Right renal cortex interstitium (tissue), 3 donors: ENCODE data around the gene STX17. TPM values are rescaled to one million over a fixed set of nuclear protein-coding genes. Genes with fewer than 3 reads are reported as not detected.

Experiments used
- DNase-seq, 3 donors: peaks; one replicate each; pipeline ENCODE4 v3.0.0-alpha.2; 2013; ENCODE audit warnings: low read depth in 3 of 3, low spot score in 2 of 3
- polyA plus RNA-seq, 3 donors: library from polyadenylated mRNA; unstranded; fragments of 120-200 nt; gene quantifications; one replicate each; pipeline ENCODE4 v1.2.1, GENCODE V29; 2013; ENCODE audit not compliant: insufficient read length in 3 of 3

The STX17 gene
- polyA plus RNA-seq, 3 donors: 27.0 to 31.7 (median 28.5) TPM

DNA sequence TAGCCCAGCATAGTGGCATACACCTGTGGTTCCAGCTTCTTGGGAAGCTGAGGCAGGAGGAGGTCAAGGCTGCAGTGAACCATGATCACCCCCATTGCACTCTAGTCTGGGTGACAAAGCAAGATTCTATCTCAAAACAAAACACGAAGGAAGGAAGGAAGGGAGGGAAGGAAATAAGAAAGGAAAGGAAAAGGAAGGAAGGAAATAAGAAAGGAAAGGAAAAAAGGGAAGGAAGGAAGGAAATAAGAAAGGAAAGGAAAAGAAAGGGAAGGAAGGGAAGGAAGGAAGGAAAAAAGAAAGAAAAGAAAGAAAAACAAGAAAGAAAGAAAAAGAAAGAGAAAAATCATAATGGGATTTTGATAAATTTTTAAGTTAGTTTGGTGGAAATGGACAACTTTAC lies 3.1 kb upstream of the STX17 start:
- DNase-seq: no peak

DNA sequence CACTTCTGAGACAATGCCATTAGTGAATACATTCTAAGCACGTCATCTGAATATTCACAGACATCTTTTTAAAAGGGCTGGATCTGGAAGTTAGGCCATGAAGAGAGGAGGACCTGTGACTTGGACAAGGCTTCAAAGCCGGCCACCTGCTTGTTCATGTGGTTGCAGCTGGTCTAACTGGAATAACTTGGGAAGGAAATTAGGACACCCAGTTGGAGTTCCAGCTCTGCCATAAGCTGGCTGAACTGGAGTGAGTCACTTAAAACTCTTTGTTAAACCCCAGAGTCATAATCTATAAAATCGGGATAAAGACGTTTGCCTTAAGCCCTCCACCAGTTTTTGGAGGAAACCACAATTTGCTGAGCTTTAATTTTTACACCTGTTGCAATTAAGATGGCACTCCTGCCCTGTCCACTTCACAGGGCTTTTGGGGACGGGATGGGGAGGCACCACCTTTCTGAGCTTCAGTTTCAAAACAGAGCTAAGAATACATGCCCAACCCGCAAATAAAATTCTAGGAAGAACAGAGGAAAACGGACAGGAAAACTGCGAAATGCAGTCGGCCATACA lies 536 bp upstream of the STX17 start:
- peak in 1 of 3 donors; percentile 8 for DNase-seq

DNA sequence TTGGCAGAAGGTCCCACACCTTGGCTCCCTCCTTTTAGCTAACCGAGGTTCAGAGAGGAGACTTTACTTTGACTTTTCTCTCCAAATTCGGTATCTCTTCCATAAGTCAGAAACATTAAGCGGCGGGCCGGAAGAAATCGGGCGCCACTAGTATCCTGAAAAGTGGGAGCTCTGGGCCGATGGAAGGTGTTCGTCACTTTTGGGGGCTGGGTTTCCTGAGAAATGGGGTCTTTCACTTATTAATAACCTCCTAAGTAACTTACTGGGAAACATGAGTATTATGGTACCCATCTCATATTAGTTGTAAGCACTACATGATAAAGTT lies 716 bp downstream of the STX17 start:
- DNase-seq: no peak

DNA sequence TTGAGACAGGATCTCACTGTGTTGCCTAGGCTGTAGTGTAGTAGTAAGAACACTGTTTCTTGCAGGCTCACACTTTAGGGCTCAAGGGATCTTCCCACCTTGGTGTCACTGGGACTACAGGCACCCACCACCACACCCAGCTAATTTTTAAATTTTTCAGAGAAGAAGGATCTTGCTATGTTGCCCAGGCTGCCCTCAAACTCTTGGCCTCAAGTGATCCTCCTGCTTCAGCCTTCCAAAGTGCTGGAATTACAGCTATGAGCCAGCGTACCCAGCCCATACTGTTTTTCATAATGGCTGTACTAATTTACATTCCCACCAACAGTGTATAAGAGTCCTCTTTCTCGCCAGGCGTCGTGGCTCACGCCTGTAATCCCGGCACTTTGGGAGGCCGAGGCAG lies 5.1 kb downstream of the STX17 start:
- no peak for DNase-seq

DNA sequence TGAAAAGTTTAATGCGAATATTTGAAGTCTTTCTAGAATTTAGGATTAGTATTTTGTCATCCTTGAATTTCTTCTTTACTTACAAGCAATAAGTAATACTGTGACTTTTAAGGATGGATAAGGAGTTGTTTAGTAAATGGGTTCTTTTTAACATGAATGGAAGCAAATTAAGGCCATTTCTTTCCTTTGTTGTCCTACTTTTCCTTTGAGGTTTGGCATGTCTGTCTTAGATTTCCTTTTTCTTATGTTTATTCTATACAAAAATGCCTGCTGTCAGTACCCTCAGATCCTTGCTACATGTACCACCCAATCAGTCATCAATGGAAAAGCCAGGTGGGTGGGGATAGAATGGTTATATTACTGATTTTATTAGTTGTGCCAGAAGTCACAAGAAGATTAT lies 10.2 kb downstream of the STX17 start:
- DNase-seq: no peak

DNA sequence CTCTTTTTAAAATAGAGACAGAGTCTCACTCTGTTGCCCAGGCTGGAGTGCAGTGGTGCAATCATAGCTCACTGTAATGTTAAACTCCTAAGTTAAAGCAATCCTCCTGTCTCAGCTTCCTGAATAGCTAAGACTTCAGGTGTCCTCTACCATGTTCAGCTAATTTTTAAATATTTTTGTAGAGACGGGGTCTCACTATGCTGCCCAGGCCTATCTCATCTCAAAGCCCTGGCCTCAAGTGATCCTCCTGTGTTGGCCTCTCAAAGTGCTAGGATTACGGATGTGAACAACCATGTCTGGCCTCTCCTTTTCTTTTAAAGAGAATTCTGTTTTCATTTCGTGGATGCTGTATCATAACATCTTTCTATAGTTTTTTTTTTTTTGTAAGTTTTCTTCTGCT lies 11.7 kb downstream of the STX17 start:
- no peak for DNase-seq

DNA sequence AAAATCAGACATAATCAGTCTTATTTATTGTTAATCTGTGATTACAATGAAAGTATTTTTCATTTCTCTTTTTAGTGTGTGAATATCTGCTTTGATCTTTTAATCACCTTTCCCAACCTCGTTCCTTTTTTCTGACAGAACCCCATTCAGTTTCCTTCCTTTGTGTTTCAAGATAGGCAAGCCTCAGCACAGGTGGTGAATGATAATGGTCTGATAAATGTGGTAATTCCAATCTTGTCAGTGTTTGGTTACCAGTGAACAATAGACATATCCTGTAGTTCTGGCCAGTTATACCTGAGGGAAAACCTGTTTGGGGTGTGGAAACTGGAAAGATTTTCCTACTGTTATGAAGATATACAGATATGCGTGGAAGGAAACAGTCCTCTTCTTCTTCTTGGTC lies 13.5 kb downstream of the STX17 start:
- no peak for DNase-seq

DNA sequence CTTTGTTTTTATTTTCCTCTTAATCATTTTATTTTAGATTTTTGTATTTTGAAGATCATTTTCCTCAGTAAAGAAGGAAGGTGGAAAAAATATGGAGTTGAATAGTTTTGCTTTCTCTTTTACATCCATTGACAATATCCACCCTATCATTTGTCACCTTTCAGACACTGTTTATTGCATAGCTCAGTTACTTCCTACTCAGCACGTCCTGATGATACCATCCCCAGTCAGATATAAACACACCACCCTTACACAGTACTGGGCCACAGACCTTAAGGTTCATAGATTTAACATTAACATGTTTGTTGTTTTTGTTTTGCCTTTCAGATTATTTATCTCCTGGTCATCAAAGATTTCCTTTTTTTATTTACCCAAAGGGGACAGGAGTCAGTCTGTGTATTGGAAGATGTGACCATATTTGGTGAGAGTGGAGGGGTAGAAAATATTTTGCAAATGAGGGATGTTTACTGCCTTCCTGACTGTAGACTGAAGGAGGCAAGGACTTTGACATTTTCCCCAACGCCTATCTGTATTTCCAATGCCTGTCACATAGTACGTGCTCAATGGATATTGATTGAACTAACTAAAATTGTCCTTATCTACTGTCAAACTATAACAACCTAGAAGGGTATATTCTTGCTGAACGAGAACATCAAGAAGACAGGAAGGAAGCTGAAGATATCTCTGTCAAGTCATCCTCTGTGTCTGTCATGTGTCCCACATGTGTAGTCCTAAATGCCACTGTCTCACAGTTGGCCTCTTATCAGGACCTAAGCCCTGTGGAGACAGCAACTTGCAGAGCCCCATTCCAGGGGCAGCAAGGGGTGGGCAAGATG lies 15.6 kb downstream of the STX17 start:
- no peak for DNase-seq

DNA sequence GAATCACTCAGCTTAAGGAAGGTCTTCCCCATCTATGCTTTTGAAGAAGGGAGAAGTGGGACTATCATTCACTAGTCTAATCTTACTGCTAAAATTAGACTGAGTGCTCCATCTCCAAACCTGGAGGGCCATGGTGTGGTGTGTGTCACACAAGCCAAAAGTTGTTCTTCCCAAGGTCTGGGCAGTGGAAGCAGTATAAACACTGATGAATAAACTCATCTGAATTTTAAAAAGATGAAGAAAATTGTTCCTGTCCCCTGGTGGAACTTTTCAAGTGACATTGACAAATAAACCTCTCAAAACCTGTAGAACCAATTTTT lies 16.2 kb downstream of the STX17 start:
- no peak for DNase-seq

DNA sequence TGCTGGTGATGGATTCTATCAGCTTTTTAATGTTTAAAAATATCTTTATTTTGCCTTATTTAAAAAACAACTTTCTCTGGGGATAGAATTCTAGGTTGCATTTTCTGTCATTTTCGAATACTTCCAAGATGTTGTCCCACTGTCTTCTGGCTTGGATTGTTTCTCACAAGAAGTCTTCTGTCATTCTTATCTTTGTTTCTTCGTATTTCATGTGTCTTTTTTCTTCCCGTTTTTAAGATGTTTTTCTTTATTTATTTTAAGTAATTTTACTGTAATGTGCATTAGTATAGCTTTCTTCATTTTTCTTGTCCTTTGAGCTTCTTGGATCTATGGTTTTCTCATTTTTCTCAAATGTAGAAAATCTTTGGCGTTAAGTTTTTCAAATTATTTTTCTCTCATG lies 19.1 kb downstream of the STX17 start:
- no peak for DNase-seq

DNA sequence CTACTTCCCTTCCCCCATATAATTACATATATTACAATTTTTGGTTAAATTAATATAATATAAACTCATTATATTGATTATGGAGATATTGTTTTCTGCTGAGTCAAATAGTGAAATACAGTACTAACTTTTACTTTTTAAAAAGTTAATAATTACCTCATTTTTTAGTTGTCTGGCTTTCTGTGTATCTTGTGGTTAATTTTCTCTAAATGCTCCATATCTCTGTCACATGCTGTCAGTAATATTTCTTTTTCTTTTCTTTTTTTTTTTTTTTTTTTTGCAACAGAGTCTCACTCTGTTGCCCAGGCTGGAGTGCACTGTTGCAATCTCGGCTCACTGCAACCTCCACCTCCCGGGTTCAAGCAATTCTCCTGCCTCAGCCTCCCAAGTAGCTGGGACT lies 23.2 kb downstream of the STX17 start:
- no peak for DNase-seq

DNA sequence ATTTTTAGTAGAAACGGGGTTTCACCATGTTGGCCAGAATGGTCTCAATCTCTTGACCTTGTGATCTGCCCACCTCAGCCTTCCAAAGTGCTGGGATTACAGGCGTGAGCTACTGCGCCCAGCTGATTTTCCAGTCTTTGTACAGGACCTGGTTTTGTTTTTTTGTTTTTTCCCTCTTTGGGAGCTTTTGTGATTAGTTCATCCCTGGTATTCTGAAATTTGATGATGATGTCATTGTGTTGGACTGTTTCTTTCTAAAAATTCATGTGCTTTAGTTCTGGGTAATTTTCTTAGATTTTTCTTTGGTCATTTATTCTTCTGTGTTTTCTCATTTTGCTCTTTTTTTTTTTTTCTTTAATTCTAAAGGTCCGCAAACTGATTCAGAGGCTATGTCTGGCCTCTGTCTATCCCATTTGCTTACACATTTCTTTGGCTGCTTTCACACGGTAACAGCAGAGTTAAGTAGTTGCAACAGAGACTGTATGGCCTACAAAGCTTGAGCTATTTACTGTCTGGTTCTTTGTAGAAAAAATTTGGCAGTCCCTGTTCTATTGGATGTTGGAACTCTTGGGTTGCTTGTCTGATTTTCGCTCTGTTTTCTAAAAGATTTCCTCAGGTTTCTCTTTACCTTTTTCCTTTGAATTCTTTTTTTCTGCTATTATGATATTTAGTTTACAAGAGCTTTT lies 24.8 kb downstream of the STX17 start:
- DNase-seq: no peak

DNA sequence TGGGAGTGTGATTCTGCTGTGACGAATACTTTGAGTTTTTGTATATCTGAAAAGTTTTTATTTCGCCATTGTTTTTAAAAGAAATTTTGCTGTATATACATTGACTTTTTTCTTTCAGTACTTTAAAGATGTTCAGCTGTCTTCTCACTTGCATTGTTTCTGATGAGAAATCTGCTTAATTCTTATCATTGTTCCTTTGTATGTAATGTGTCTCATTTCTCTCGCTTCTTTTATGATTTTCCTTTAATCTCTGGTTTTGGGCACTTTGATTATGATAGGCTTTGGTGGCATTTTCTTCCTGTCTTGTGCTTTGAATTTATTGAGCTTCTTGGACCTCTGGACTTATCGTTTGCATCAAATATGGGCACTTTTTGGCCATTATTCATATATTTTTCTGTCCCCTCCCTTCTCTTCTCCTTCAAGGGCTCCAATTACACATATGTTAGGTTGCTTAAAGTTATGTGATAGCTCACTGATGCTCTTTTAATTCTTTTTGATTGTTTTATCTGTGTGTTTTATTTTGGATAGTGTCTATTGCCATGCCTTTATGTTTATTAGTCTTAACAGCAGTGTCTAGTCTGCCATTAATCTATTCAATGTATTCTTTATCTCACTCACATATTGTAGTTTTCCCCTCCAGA lies 30.6 kb downstream of the STX17 start:
- no peak for DNase-seq

DNA sequence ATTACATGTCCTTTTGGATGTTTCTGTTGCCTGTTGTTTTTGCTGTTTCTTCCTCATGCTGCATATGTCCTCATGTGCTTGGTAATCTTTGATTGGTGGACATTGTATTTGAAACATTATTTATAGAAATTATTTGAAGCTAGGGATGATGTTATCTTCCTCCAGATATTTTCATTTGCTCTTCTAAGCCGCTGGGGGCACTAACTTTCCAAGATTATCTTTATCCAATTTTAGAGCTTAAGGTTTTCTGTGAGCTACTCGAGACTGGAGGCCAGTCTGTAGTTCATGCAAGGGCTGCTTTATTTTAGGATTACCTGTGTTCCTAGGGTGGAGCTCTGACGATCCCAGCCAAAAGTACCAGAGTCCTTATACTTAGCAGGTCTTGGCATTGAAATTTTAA lies 40.9 kb downstream of the STX17 start:
- no peak for DNase-seq

DNA sequence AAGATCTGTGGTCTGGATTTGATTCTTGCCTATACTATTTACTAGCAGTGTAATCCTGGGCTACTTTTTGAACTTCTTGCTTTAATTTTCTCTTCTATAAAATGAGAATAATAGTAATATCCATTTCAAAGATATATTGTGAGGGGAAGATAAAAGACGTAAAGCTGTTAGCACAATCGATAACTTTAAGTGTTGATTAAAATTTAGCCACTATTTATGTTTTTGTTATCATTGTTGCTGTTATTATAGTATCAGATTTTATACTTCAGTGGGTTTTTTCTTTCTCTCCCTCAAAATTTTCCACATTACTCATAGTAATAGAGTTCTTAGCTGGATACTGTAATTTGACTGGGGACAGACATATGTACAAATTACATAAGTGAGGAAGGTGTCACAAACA lies 42.0 kb downstream of the STX17 start:
- DNase-seq: no peak

DNA sequence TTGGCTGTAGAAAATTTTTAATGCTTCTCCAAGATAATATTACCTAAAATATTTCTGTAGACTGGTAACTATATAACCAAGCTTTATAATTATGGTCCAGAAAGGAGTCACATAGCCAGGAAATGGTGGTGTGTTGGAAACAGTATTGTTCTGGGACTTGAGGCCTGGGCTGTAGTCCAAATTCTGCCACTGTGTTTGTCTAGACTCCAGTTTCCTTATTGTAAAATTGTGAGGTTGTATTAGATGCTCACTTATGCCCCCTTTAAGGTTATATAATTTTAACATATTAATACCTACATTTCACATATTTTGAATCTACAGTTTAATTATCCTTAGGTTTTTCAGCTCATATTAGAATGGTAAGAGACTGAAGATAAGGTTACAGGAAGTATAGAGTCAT lies 42.4 kb downstream of the STX17 start:
- no peak for DNase-seq

DNA sequence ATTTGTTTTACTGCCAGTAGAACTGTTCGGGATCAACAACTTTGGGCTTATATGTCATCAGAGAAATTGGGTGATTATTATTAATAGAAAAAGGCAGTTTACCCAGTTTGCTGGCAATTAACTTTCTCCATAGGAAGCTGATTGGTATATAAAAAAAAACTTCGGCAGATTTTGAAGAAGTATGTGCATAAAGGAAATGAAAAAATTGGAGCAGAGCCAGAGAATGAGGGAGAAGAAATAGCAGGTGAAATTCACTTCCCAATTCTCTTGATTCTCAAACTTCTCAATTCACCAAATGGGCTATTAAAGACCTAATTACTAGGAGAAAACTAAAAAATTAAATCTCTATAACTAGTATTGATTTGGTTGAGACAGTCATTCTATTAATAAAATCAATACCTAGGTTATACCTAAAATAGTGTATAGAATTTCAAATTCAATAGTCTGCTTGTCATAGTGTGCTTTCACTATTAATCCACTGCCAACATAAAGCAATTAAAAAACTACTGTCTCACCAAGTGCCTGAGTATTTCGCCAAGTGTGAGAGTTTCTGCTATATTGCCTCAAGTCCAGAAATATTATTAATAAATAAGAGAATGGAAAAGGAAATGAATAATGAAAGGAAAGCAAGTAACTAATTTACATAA lies 47.5 kb downstream of the STX17 start:
- no peak for DNase-seq

DNA sequence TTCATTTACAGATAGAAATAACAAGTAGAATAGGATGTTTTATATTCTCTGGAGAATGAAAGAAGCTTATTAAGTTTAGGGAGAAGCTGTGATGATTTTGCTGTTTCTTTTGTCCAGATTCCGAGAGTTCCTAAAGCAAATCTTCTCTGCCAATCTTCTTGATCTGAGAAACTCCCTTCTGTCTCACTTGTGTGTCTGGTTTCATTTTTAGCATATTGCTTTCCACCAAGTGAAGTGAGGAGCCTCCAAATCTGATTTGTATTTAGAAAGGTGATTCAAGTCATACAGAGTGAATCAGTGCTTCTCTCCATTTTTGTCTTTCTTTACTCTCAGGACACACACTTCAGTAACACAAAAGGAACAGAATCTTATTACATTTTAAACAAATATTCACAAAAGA lies 48.4 kb downstream of the STX17 start:
- DNase-seq: no peak

DNA sequence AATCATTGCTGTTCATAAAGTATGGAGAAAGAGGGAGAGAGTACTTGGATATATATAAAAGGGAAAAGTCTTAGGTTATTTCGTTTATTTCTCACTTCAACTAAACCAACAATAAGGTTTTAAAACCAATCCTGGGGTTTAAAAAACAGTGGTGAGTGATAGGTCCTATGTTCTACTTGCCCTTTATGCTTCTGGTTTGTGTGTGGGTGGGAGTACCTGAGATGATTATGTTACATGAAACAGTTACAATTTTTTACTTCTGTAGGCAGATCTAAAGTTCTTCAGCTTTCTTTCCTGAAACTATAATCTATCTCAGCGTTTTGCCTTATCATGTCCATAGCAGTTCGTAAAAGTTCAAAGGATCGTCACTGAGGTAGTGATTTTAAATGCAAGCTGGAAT lies 49.2 kb downstream of the STX17 start:
- no peak for DNase-seq

DNA sequence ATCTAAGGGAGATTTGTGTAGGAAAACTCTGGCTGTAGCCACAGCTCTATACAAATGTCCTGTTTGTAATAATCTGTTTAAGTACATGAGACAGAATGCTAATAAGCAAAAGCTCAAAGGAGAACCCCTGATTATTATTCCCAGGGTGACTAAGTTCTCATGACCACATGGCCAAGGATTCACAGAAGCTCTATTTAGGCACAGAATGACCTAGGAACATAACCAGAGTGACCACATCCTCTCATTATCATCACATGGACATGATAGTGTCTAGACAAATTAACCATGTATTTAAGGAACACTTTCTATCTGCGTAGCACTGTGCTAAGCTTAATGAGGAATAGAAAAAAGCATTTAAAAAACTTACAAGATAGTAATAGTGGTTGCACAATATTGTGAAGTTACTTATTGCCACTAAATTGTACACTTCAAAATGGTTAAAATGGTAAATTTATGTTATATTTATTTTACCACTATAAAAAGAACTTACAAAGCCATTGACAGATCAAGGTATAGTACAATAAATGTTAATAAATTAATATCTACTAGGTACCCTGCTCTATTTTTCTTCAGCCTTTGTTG lies 56.3 kb downstream of the STX17 start:
- no peak for DNase-seq

DNA sequence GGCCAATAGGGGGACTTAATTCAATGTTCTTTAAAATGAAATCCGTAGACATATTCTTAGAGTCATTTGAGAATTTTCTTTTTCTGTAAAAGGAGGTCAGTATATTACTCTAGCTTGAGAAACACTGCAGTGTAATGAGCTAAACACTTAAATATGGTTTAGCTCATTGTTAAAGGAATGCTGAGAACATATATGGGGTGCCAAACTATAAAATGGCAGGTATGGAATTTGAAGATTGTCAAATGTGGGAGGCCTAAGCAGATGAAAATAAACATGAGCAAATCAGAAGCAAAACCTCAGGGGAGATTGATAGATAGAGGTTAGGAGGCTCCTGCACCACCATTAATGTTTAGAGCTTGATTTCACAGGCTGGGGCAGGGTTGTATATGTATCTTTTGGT lies 57.9 kb downstream of the STX17 start:
- no peak for DNase-seq
